Measurements from ENCODE around the gene TGIF2. TPM values are rescaled to one million over a fixed set of nuclear protein-coding genes. Genes with fewer than 3 reads are reported as not detected.

TGIF2 gene
- total RNA-seq (2022; extraction: Qiagen RNA extraction): 3.1 to 4.3 TPM (median 3.7 TPM) in 5 replicates

GRCh38 chr20:36573103-36573797, at the start of gene TGIF2:
Gene TGIF2, plus strand, starts transcription at chr20:36573597. Its CDS starts 5,178 bp downstream, at chr20:36578775.

DNA sequence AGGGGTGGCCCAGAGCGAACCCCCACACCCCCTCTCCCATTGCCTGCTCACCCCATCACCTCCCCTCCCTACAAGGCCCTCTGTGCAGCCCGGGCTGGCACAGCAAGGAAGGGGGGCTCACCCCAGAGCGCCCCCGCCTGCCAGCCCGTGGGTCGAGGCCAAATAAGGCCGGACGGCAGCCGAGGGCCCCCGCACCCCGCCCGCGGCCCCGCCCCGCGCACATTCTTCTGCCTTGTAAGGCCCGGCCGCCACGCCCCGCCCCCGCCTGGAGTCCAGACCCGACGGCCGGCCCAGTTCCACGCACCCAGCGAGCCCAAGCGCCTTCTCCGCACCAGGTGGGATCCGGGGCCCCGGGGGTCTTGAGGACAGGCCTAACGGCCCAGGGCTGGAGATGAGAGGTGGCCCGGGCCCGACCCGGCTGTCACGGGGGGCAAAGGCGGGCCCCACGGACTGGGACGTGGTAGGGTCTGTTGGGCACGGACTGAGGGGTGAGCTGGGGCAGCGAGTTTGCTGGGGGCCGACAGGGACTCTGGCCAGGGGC, 32.1 kb upstream of the TGIF2 start, which contains the start of gene MYL9:
MYL9 (plus strand) TSS at position 293 of the 541 bp plus-strand sequence. CDS start 3,366 bp downstream, outside the sequence.

GRCh38 chr20:36605399-36606157, 32.2 kb downstream of the TGIF2 start, which contains the start of gene RAB5IF:
Gene RAB5IF, plus strand, starts transcription at chr20:36605779. Its CDS starts 173 bp downstream, at chr20:36605952.

Other genes starting within 250 kb of the TGIF2 start
- gene MYL9, start 32.1 kb upstream of the TGIF2 start, total RNA-seq (2022; extraction: Qiagen RNA extraction): 15.5 to 27.1 TPM (median 20.2 TPM) in 5 replicates
- gene RAB5IF, start 32.2 kb downstream of the TGIF2 start, total RNA-seq (2022; extraction: Qiagen RNA extraction): 182 to 280 TPM (median 254 TPM) in 5 replicates
- gene SLA2, start 72.6 kb downstream of the TGIF2 start, total RNA-seq (2022; extraction: Qiagen RNA extraction): 0.06 to 0.15 TPM (median 0.13 TPM) in 5 replicates
- 18.4 to 21.1 TPM (median 20.2 TPM) in 5 replicates for gene NDRG3, start 172.5 kb downstream of the TGIF2 start, total RNA-seq (2022; extraction: Qiagen RNA extraction)
- gene DSN1, start 200.2 kb downstream of the TGIF2 start, total RNA-seq (2022; extraction: Qiagen RNA extraction): 22.4 to 28.3 TPM (median 24.6 TPM) in 5 replicates